NCI-H2081 (cell line): ENCODE results near the gene ZPR1.
"Not testable (repeated sequence)": the region's sequence is repeated elsewhere in the genome, so short reads cannot be mapped to it uniquely, and the experiment has no call there.

ENCODE experiments used
- DNase-seq, 2 experiments: peaks; one replicate each; lab custom pipeline; 2025; lab: John Stamatoyannopoulos, UW

ZPR1 gene

DNA sequence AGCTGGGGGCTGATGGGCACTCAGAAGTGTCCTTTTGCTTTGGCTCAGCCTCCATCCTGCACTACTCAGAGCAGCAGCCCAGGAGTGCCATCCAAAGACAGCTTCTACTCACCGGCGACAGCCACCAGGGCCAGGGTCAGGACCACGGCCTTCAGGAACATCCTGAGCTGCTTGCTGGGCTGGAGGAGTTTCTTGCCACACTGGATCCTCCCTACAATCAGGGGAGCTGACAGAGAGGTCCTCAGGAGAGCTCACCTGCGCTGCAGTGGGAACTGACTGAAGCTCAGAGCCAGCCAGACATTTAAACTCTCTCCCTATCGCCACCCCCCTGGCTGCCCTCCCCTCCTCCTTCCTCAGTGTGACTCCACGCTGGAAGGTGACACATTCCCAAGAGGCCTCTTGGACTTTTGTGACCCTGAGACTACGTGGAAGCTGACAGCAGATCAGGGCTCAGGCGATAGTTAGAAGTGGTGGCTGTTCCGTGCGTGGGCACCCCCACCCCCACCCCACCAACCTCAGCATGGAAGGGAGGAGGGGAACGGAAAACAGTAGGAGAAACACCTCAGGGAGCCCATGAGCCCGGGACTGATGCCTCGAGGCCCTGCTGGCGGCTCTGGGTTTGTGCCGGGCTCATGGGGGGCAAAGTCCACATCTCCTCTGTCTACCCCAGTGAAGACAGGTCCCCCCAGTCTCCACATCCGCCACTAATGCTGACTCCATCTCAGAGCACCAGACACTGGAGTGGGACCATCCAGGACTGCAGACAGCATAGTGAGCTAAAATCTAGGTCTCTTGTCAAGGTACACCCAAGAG is 35.4 kb upstream of the ZPR1 start, which contains the start of gene APOA4:
Gene APOA4, minus strand, starts transcription at position 274 of the 813 bp plus-strand sequence. Its CDS starts 113 bp downstream, at position 161.
- DNase-seq, result no peak

GRCh38 chr11:116822575-116822974 is 34.8 kb upstream of the ZPR1 start:
- no peak for DNase-seq

- no peak for DNase-seq
Observed at GRCh38 chr11:116821050-116821918, 33.5 kb upstream of the ZPR1 start.

DNA sequence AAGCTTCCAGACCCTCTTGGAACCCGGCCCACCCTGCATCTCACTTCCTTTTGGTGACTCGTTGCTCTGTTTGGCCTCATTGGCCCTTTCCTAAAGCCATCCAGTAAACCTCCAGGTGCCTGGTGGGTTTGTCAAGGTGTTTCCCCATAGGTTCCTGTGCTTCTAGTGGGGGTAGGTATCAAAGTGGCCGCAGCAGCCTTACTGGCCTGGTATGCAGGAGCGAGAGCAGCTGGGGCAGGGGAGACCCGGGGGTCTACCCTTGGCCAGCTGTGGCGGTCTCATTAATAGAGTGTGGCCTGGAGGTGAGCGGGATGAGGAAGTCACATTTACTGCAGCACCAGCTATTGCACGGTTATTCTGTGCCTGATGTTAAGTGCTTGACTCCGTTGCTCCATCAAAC is 31.2 kb upstream of the ZPR1 start:
- DNase-seq, result no peak

- DNase-seq, result no peak
Observed at GRCh38 chr11:116814502-116814901, 26.7 kb upstream of the ZPR1 start.

DNA sequence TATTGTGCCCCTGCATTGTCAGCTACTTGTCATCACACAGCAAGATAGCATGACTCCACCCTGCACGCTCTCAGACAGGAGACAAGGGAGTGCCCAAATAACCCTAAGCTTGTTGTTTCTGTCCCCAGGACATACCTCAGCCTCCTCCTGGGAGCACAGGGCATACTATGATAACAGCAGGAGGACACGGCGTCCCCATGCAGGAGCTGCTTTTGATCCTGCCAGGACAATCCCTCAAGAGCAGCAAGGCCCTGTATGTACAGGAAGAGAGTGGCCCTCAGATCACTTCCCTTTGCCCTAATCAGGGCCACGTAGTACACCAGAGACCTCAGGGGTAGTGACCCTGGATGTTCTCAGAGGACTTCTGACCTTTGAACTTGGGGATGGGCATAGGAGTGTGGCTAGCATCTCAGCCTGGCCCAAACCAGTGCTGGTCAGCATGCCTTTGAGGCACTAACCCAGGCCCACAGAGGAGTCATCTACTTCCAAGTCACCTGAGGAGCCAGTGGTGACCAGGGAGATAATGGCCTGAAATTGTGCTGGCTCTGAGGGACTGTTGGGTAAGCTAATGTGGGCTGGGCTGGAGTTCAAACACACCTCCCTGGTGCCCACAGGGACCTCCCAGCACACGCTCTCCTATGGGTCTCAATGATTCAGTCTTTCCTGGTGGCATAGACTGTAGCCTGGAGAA is 26.1 kb upstream of the ZPR1 start:
- no peak for DNase-seq

DNA sequence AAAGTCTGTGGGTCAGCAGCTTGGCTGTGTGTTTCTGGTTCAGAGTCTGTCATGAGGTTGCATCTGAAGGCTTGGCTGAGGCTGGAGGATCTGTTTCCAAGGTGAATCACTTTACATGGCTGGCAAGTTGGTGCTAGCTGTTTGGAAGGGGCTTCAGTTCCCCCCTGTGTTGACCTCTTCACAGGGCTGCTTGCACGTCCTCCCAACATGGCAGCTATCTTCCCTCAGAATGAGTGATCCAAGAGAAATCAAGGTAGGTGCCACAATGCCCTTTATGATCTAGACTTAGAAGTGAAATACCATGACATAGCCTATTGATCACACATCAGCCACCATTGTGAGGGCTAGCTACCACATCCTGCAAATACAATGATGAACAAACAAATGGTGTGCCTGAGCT is 25.3 kb upstream of the ZPR1 start:
- no peak for DNase-seq

DNA sequence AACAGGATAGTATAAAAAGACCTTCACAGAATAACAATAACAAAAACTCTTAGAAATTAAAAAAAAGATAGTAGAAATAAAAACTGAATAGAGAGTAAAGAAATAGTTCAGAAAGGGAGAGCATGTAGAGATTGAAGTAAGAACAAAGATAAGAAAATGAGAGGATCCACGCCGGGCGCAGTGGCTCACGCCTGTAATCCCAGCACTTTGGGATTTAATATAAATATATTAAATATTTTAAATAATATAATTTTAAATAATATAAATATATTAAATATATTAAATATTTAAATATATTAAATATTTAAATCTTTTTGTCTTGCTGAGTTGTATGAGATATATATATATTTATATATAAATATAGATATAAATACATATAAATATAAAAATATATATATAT is 24.3 kb upstream of the ZPR1 start:
- no peak for DNase-seq

GRCh38 chr11:116811194-116811593 is 23.4 kb upstream of the ZPR1 start:
- no peak for DNase-seq

DNA sequence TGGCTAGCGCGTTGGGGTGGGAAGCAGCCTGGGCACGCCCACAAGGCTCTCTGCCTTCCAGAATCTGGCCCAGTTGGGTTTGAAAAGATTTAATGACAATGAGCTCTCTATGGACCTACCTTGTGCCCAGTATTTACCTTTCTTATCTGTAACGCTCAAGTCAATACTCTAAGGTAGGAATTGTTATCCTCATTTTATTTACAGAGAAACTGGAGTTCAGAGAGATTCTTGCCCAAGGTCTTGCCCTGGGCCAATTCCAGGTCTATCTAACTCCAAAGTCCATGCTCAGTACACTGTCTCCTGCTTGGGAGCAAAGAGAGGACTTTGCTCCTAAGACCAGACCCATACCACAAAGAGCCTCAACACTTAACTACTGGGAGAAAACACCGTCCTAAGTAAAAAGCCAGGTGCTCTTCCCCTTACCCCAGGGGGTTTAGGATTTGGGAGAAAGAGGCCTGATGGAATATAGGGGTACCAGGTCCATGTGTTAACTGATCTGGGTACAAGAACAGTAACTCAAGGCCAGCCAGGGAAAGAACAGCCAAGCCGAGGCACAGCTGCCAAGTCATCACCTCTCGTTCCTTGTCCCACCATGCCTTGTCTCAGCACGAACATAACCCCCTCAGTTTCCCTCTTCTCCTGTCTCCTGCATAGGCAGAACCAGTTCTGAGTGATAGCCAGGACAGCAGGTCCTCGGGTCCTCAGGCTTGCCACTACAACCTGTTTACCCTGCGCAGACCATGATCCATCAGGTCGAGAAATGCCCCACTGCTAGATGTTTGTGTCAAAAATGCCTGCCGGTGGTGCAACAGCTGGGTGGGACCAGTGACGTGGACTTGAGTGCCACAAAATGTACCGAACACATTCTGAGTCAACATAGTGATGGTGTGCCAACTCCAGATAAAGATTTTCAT is 20.7 kb upstream of the ZPR1 start:
- no peak for DNase-seq

GRCh38 chr11:116807601-116808261 is 19.9 kb upstream of the ZPR1 start:
- DNase-seq, result no peak

DNA sequence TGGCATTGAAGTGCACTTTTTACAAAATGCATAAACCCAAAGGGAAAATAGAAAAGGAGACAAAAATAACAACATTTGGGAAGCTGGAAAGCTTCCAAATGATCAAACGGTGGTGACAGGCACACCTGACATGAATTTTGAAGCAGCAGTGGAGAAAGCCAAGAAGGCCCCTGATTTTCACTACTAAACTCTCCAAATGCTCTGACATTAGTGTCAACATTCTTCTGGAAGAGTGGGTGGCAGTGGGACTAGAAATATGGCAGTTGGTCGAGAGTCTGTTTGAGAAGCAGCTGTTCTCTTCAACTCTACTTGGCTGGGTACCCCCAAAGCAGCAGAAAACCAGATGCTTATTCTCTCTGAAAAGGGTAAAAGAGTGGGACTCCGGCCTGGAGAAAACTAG is 16.2 kb upstream of the ZPR1 start:
- no peak for DNase-seq

GRCh38 chr11:116801662-116802061 is 13.8 kb upstream of the ZPR1 start:
- DNase-seq, result not testable (repeated sequence)

GRCh38 chr11:116800610-116801009 is 12.8 kb upstream of the ZPR1 start:
- no peak for DNase-seq

DNA sequence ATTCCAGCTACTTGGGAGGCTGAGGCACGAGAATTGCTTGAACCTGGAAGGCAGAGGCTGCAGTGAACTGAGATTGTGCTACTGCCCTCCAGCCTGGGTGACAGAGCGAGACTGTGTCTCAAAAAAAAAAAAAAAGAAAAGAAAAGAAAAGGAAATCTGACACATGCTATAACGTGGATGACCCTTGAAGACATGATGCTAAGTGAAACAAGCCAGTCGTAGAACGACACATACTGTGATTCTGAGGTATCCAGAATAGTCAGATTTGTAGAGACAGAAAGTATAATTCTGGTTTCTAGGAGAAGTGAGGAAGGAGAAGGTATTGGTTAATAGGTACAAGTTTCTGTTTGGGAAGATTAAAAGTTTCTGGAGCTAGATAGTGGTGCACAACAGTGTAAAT is 10.5 kb upstream of the ZPR1 start:
- DNase-seq, result no peak

GRCh38 chr11:116797816-116798215 is 10.0 kb upstream of the ZPR1 start:
- no peak for DNase-seq

DNA sequence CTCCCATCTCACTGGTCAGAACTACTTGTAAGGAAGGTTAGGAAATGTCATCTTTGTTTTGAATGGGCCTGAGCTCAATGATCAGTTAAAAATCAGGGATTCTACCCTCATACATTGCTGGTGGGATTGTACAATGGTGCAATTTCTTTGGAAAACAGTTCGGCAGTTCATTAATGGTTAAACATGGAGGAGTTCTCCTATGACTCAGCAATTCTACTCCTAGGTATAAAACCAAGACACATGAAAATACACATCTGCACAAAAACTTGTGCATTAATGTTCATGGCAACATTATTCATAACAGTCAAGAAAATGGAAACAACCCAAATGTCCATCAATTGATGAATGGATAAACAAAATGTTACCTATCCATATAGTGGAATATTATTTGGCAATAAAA is 8.7 kb upstream of the ZPR1 start:
- DNase-seq, result no peak

- DNase-seq, result no peak
Observed at GRCh38 chr11:116794851-116795250, 7.0 kb upstream of the ZPR1 start.

GRCh38 chr11:116793772-116794097 is 5.9 kb upstream of the ZPR1 start:
- no peak for DNase-seq

DNA sequence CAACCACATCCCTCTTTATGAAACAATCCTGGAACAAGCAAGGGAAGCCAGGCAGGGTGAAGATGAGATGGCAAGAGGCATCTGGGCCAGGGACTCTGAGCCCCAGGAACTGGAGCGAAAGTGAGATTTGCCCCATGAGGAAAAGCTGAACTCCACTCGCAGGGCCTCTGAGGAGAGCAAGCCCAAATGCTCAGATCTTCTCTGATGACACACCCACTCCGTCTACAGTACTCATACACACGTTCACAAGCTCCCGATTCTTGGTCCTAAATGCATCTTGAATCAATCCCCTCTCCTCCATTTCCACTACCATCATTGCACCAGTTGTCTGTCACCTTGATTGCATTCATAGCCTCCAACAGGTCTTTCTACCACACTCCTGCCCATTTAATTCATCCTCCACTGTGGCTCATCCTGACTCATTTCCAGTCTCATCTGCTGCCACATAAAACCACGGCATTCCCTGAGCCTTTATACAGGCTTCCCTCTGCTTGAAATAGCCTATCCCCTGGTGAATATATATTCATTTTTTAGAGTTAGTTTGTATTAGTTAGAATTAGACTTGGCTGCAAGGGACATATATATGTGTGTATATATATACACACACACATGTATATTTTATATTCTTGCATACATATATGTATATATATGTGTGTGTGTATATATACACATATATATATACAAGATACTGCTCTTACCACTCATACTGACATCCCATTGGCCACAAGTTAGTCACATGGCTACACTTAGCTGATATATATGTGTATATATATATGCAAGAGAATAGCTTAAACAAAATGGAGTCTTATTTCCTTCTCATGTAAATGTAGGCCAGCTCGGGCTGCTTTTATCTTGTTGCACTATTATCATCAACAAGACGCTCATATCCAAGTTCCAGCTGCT is 5.3 kb upstream of the ZPR1 start:
- no peak for DNase-seq
